Measurements from ENCODE around the gene ZNF335.

GRCh38 chr20:45969712-45970634 is 2.0 kb downstream of the ZNF335 start:
- TF ChIP-seq CTCF (IDR thresholded peaks at IDR 0.05): peak; percentile 44 to 69 (median 54)
- TF ChIP-seq POLR2A (IDR thresholded peaks at IDR 0.05): no peak
